K562 (cell line): Measurements from ENCODE around the gene MCCC2. TPM values are rescaled to one million over a fixed set of nuclear protein-coding genes. Genes with fewer than 3 reads are reported as not detected.

Experiments used
- BRF1 ChIP-seq: IDR thresholded peaks from 3 replicates; pipeline ENCODE4 v1.6.1; 2011; ENCODE audit warnings: borderline replicate concordance, mild to moderate bottlenecking; ENCODE audit not compliant: insufficient read length; ENCODE audit errors: extremely low read depth
- CBX1 ChIP-seq: sonication (generic); IDR thresholded peaks from 2 replicates; pipeline ENCODE4 v1.6.1; 2016; ENCODE audit warnings: antibody characterized with exemption, low read depth, mild to moderate bottlenecking
- CHD2 ChIP-seq: IDR thresholded peaks from 2 replicates; pipeline ENCODE4 v1.6.1; 2011; ENCODE audit warnings: low read depth, low read length
- MCM2 ChIP-seq: fragments of 450-650 bp; IDR thresholded peaks from 2 replicates; pipeline ENCODE4 v1.6.1; 2017; ENCODE audit warnings: low read depth, mild to moderate bottlenecking
- NFXL1 ChIP-seq: fragments of 450-650 bp; formaldehyde crosslinking; IDR thresholded peaks from 2 replicates; pipeline ENCODE4 v1.4.0; 2021; ENCODE audit warnings: mild to moderate bottlenecking
- NFYB ChIP-seq: IDR thresholded peaks from 2 replicates; pipeline ENCODE4 v1.6.1; 2011; ENCODE audit warnings: mild to moderate bottlenecking, moderate library complexity; ENCODE audit not compliant: insufficient read length; ENCODE audit errors: extremely low read depth
- RNF2 ChIP-seq: sonication (generic); IDR thresholded peaks from 2 replicates; pipeline ENCODE4 v1.6.1; 2016
- SIN3A ChIP-seq, 2 experiments: fragments of 150-350 bp in 1 of 2; IDR thresholded peaks; 2 replicates each; pipeline ENCODE4 v1.6.1; 2011 to 2016; ENCODE audit warnings: borderline replicate concordance in 2 of 2, low read depth in 2 of 2, low read length in 2 of 2, mild to moderate bottlenecking in 2 of 2, moderate library complexity in 2 of 2; ENCODE audit not compliant: control insufficient read depth in 1 of 2
- SP1 ChIP-seq: sonication (generic); formaldehyde crosslinking; IDR thresholded peaks from 2 replicates; pipeline ENCODE4 v1.8.1; 2022; ENCODE audit warnings: mild to moderate bottlenecking, missing genetic modification reagents
- ZNF217 ChIP-seq: sonication (generic); formaldehyde crosslinking; IDR thresholded peaks from 2 replicates; pipeline ENCODE4 v1.8.0; 2022; ENCODE audit warnings: mild to moderate bottlenecking, missing genetic modification reagents
- polyA plus RNA-seq, 8 experiments: library from polyadenylated mRNA; depleted of rRNA in 4 of 8; stranded (reverse) in 5 of 8; unstranded in 3 of 8; fragments of >200 nt; fragmentation: Nextera tagmentation in 2 of 8; fragmentation: Illumina TruSeq in 1 of 8; extraction: Ambion mirVana in 2 of 8; extraction: Trizol in 1 of 8; gene quantifications; 2 replicates each; pipeline versions ENCODE4 v1.2.1 to v1.2.3, GENCODE V29; 2011 to 2014; ENCODE audit warnings: inconsistent platforms in 1 of 8, missing spikeins in 1 of 8
- total RNA-seq, 7 experiments: library from RNA; depleted of rRNA in 6 of 7; stranded (reverse); fragments of >200 nt in 6 of 7; fragmentation: Illumina TruSeq in 2 of 7; extraction: Trizol in 2 of 7; gene quantifications; 2 replicates each; pipeline versions ENCODE4 v1.2.1 to v1.2.3, GENCODE V29; 2011 to 2021; ENCODE audit warnings: low replicate concordance in 1 of 7
- TF ChIP-seq, protein P1 (sequence below), 2 experiments: fragments of 450-650 bp in 1 of 2; IDR thresholded peaks; 2 replicates each; pipeline ENCODE4 v1.6.1; 2011 to 2017; ENCODE audit warnings: low read depth in 2 of 2, antibody characterized with exemption in 1 of 2, borderline replicate concordance in 1 of 2, low read length in 1 of 2, mild to moderate bottlenecking in 1 of 2, mixed read lengths in 1 of 2; ENCODE audit not compliant: control insufficient read depth in 1 of 2
- TF ChIP-seq, protein P2 (sequence below): fragments of 450-650 bp; IDR thresholded peaks from 2 replicates; pipeline ENCODE4 v1.6.1; 2016; ENCODE audit warnings: antibody characterized with exemption
- TF ChIP-seq, protein P3 (sequence below): sonication (generic); formaldehyde crosslinking; IDR thresholded peaks from 2 replicates; pipeline ENCODE4 v1.8.1; 2023; ENCODE audit warnings: missing genetic modification reagents, mild to moderate bottlenecking, borderline replicate concordance
- TF ChIP-seq, protein P4 (sequence below): fragments of 250-450 bp; sonication (Bioruptor Pico); IDR thresholded peaks from 2 replicates; pipeline ENCODE4 v1.4.0; 2020; ENCODE audit warnings: borderline replicate concordance

Gene MCCC2
- total and polyA plus RNA-seq, 9 of the 15 experiments (the other 6 are each of a cell fraction or from before 2014, with no cell fraction given) = 17.1 to 77.9 (median 52.5) TPM

DNA sequence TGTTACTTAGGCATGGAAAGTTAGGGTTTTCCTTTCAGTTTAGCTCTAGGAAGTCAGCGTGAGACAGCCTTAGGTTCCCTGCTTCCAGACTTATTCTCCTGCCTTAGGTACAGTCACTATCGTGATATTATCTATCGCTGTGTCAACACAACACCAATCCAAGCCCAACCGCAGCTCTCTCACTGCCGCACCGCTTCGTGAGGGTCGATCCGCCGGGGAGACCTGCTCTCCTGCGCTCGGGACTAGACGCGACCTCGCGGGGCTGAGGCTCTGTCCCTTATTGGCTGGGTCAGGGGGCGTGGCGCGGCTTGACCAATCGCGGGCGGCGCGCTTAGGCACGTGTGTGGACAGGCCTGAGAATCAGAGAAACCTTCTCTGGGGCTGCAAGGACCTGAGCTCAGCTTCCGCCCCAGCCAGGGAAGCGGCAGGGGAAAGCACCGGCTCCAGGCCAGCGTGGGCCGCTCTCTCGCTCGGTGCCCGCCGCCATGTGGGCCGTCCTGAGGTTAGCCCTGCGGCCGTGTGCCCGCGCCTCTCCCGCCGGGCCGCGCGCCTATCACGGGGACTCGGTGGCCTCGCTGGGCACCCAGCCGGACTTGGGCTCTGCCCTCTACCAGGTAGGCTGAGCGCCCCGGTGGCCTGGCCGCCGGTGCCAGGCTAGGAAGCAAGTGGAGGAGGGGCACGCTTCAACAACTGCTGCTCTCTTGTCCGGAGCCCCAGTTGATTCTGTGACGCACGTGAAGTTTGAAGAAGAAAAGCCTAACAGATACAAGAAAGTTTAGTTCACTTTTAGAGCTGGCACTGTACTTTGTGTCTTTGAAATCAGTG, at the start of gene MCCC2 (continued):
- TF ChIP-seq, protein P1, sequence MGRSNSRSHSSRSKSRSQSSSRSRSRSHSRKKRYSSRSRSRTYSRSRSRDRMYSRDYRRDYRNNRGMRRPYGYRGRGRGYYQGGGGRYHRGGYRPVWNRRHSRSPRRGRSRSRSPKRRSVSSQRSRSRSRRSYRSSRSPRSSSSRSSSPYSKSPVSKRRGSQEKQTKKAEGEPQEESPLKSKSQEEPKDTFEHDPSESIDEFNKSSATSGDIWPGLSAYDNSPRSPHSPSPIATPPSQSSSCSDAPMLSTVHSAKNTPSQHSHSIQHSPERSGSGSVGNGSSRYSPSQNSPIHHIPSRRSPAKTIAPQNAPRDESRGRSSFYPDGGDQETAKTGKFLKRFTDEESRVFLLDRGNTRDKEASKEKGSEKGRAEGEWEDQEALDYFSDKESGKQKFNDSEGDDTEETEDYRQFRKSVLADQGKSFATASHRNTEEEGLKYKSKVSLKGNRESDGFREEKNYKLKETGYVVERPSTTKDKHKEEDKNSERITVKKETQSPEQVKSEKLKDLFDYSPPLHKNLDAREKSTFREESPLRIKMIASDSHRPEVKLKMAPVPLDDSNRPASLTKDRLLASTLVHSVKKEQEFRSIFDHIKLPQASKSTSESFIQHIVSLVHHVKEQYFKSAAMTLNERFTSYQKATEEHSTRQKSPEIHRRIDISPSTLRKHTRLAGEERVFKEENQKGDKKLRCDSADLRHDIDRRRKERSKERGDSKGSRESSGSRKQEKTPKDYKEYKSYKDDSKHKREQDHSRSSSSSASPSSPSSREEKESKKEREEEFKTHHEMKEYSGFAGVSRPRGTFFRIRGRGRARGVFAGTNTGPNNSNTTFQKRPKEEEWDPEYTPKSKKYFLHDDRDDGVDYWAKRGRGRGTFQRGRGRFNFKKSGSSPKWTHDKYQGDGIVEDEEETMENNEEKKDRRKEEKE (IDR thresholded peaks at IDR 0.05; ENCODE audit: borderline replicate concordance in 1 of 2, control insufficient read depth in 1 of 2, low read depth in 2 of 2, low read length in 1 of 2) = no peak
- peak; percentile 79 for TF ChIP-seq CBX1
- TF ChIP-seq, protein P2, sequence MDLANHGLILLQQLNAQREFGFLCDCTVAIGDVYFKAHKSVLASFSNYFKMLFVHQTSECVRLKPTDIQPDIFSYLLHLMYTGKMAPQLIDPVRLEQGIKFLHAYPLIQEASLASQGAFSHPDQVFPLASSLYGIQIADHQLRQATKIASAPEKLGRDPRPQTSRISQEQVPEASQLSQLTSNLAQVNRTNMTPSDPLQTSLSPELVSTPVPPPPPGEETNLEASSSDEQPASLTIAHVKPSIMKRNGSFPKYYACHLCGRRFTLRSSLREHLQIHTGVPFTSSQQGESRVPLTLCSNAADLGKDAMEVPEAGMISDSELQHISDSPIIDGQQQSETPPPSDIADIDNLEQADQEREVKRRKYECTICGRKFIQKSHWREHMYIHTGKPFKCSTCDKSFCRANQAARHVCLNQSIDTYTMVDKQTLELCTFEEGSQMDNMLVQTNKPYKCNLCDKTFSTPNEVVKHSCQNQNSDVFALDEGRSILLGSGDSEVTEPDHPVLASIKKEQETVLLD = no peak
- TF ChIP-seq SIN3A (IDR thresholded peaks at IDR 0.05; ENCODE audit: borderline replicate concordance in 2 of 2, control insufficient read depth in 1 of 2, low read depth in 2 of 2, low read length in 2 of 2) = peak; percentile 50 to 64; a peak in 3 of 4 replicates
- TF ChIP-seq, protein P3, sequence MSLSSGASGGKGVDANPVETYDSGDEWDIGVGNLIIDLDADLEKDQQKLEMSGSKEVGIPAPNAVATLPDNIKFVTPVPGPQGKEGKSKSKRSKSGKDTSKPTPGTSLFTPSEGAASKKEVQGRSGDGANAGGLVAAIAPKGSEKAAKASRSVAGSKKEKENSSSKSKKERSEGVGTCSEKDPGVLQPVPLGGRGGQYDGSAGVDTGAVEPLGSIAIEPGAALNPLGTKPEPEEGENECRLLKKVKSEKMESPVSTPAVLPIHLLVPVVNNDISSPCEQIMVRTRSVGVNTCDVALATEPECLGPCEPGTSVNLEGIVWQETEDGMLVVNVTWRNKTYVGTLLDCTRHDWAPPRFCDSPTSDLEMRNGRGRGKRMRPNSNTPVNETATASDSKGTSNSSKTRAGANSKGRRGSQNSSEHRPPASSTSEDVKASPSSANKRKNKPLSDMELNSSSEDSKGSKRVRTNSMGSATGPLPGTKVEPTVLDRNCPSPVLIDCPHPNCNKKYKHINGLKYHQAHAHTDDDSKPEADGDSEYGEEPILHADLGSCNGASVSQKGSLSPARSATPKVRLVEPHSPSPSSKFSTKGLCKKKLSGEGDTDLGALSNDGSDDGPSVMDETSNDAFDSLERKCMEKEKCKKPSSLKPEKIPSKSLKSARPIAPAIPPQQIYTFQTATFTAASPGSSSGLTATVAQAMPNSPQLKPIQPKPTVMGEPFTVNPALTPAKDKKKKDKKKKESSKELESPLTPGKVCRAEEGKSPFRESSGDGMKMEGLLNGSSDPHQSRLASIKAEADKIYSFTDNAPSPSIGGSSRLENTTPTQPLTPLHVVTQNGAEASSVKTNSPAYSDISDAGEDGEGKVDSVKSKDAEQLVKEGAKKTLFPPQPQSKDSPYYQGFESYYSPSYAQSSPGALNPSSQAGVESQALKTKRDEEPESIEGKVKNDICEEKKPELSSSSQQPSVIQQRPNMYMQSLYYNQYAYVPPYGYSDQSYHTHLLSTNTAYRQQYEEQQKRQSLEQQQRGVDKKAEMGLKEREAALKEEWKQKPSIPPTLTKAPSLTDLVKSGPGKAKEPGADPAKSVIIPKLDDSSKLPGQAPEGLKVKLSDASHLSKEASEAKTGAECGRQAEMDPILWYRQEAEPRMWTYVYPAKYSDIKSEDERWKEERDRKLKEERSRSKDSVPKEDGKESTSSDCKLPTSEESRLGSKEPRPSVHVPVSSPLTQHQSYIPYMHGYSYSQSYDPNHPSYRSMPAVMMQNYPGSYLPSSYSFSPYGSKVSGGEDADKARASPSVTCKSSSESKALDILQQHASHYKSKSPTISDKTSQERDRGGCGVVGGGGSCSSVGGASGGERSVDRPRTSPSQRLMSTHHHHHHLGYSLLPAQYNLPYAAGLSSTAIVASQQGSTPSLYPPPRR = no peak
- TF ChIP-seq SP1 (CRISPR knock-in tag) = peak; percentile 68; the same call in 1 of the 2 replicates
- TF ChIP-seq BRF1 = no peak
- no peak for TF ChIP-seq MCM2
- TF ChIP-seq NFYB = peak; percentile 81
- TF ChIP-seq NFXL1 (CRISPR knock-in tag) = no peak
- no peak for TF ChIP-seq ZNF217 (CRISPR knock-in tag)
- TF ChIP-seq RNF2 = peak; percentile 76
- TF ChIP-seq, protein P4, sequence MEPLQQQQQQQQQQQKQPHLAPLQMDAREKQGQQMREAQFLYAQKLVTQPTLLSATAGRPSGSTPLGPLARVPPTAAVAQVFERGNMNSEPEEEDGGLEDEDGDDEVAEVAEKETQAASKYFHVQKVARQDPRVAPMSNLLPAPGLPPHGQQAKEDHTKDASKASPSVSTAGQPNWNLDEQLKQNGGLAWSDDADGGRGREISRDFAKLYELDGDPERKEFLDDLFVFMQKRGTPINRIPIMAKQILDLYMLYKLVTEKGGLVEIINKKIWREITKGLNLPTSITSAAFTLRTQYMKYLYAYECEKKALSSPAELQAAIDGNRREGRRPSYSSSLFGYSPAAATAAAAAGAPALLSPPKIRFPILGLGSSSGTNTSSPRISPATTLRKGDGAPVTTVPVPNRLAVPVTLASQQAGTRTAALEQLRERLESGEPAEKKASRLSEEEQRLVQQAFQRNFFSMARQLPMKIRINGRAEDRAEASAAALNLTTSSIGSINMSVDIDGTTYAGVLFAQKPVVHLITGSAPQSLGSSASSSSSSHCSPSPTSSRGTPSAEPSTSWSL = no peak
- peak; percentile 92 for TF ChIP-seq CHD2
